Measurements from ENCODE around the gene DLX5.
"Not testable (repeated sequence)": the region's sequence is repeated elsewhere in the genome, so short reads cannot be mapped to it uniquely, and the experiment has no call there.

DLX5 gene
- total RNA-seq: 0 reads per million in 3 donors

DNA sequence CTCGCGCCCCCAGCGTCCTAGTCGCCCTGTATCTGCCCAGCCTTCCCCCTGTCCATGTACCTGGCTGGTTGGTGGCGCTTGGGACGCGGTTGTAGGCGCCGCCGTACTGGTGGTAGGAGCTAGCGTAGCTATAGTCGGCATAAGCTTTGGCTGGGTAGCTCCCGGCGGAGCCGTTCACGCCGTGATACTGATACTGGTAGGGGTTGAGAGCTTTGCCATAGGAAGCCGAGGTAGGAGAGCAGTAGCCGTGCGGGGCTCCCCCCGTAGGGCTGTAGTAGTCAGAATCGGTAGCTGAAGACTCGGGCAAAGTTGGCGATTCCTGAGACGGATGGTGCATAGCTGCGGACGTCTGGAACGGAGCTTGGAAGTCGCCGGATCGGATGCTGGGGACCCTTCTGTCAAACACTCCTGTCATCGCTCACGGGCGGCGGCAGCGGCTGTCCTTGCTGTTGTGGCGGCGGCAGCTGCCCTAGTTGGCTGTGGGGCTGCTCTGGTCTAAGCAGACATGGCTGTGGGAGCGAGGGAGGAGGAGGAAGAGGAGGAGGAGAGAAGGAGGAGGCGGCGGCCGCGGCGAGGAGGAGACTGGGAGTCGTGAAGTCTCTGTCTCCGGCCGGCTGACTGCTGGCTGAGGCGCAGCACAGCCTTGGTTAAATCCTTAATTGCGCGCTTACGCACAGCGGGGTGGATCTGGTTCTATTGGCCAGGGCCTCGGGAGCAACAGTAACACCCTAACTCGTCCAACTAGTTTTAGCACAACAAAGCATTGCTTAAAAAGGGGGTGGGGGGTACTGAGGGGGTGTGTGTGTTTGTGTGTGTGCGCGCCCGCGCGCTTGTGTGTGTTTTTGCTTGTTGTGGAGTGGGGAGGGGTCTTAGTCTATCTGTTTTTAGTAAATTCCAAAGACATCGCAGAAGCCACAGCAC lies at the start of gene DLX5:
TSS of gene DLX5 (minus strand) at position 623 of the 921 bp plus-strand sequence. CDS start at position 415, 208 bp downstream.
- Histone ChIP-seq H3K27ac (ENCODE audit: insufficient read depth, low read length, poor library complexity, severe bottlenecking) (no peak within 1 kb of the TSS), H3K36me3 (ENCODE audit: control insufficient read depth, insufficient read depth, low read length) (no peaks in the 10 kb centered on the region), H3K9me3 (ENCODE audit: control insufficient read depth, low read length) (no peaks in the 10 kb centered on the region), H3K27me3 (replicated peaks; ENCODE audit: control insufficient read depth, insufficient read depth, low read length, poor library complexity, severe bottlenecking) (peaks cover 49% of the 10 kb centered on the region), H3K4me3 (ENCODE audit: insufficient read depth, low read depth, low read length, poor library complexity, severe bottlenecking) (no peak within 1 kb of the TSS), H3K4me1 (ENCODE audit: control insufficient read depth, insufficient read depth, low read length, poor library complexity, severe bottlenecking) (peaks cover 23% of the 10 kb centered on the region)
- no peak for DNase-seq

DNA sequence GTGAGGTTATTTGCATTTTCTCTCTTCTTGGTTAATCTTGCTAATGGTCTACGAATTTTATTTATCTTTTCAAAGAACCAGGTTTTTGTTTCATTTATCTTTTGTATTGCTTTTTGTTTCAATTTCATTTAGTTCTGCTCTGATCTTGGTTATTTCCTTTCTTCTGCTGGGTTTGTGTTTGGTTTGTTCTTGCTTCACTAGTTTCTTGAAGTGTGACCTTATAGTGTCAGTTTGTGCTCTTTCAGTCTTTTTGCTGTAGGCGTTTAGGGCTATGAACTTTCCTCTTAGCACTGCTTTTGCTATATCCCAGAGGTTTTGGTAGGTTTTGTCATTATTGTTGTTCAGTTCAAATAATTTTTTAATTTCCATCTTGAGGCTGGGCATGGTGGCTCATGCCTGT lies 47.4 kb upstream of the DLX5 start:
- H3K27me3 ChIP-seq (replicated peaks; ENCODE audit: control insufficient read depth, insufficient read depth, low read length, poor library complexity, severe bottlenecking); H3K4me1 ChIP-seq (ENCODE audit: control insufficient read depth, insufficient read depth, low read length, poor library complexity, severe bottlenecking); H3K4me3 ChIP-seq (ENCODE audit: insufficient read depth, low read depth, low read length, poor library complexity, severe bottlenecking); H3K36me3 ChIP-seq (ENCODE audit: control insufficient read depth, insufficient read depth, low read length); H3K27ac ChIP-seq (ENCODE audit: insufficient read depth, low read length, poor library complexity, severe bottlenecking); H3K9me3 ChIP-seq (ENCODE audit: control insufficient read depth, low read length); DNase-seq: not testable (repeated sequence)

DNA sequence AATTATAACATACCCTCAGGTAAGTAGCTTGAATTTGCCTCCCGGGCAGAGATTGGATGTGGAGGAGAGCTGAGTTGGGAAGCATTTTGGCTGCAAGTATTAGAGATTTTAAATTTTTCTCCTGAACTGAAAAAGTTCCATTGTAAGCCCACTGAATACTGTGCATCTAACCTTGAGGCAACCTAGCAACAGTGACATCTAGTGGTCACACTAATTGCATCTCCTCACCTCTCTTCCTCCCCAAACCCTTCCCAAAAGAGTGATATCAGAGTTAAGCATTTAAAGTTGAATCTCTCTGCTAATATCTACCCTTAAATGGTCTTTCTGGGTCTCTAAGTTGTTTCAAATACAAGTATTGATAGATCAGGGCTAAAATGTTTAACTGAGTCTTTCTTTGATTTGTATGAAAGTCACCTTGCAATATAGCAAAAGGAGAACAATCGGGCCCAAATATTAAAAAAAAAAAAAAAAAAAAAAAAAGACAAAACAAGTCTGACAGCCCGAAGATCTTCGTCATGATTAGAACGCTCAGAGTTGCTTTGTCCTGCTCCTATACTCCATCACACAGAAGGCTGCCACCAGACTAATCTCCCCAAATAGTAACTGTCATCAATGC lies 40.4 kb upstream of the DLX5 start:
- H3K9me3 ChIP-seq (ENCODE audit: control insufficient read depth, low read length): no peaks in the 10 kb centered on the region
- no peak for DNase-seq

DNA sequence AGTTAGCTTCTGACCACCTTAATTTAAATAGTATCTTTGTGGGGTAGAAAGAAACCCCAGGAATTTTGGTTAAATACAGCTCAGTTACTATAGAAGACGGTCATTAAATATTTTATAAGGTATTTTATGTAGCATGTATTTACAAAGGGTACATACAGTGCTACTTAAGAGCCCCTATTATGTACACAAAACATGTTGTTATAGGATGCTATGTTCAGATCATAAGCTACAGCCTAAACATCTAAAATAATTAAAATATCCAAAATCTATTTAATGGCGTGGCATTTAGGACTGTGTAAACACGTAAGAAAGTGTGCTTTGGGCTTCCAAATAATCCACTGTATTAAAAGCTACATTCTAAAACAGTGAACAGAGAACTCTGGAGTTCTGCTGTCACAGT lies 39.4 kb upstream of the DLX5 start:
- Histone ChIP-seq H3K27me3 (replicated peaks; ENCODE audit: control insufficient read depth, insufficient read depth, low read length, poor library complexity, severe bottlenecking) (no peaks in the 10 kb centered on the region), H3K4me1 (ENCODE audit: control insufficient read depth, insufficient read depth, low read length, poor library complexity, severe bottlenecking) (no peaks in the 10 kb centered on the region), H3K27ac (ENCODE audit: insufficient read depth, low read length, poor library complexity, severe bottlenecking) (no peak overlapping the region), H3K36me3 (ENCODE audit: control insufficient read depth, insufficient read depth, low read length) (no peaks in the 10 kb centered on the region), H3K4me3 (ENCODE audit: insufficient read depth, low read depth, low read length, poor library complexity, severe bottlenecking) (no peak overlapping the region), H3K9me3 (ENCODE audit: control insufficient read depth, low read length) (no peaks in the 10 kb centered on the region)
- DNase-seq: no peak

More for the DNA sequence above, 40.4 kb upstream of the DLX5 start:
- H3K27ac ChIP-seq (ENCODE audit: insufficient read depth, low read length, poor library complexity, severe bottlenecking): no peak overlapping the region
- H3K4me3 ChIP-seq (ENCODE audit: insufficient read depth, low read depth, low read length, poor library complexity, severe bottlenecking): no peak overlapping the region
- no peaks in the 10 kb centered on the region for H3K4me1 ChIP-seq (ENCODE audit: control insufficient read depth, insufficient read depth, low read length, poor library complexity, severe bottlenecking)
- no peaks in the 10 kb centered on the region for H3K36me3 ChIP-seq (ENCODE audit: control insufficient read depth, insufficient read depth, low read length)
- H3K27me3 ChIP-seq (replicated peaks; ENCODE audit: control insufficient read depth, insufficient read depth, low read length, poor library complexity, severe bottlenecking): no peaks in the 10 kb centered on the region

DNA sequence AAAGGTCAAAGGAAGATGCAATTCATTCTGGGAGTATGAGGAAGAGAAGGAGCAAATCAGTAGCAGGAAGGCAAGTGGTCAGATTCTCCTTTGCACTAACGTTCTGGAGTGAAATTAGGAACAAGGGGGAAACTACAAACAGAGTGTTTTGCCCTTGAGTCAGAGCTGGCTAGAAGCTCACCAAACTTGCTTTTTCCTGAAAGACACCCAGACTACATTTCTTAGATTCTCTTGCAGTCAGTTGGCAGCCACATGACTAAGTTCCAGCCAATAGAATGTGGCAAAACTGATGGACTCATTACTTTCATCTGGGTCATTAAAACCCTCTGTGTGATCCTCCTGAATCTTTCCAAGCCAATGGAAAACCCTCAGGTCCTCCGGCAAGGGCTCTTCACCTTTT lies 18.6 kb upstream of the DLX5 start:
- Histone ChIP-seq H3K4me3 (ENCODE audit: insufficient read depth, low read depth, low read length, poor library complexity, severe bottlenecking) (no peak overlapping the region), H3K36me3 (ENCODE audit: control insufficient read depth, insufficient read depth, low read length) (no peaks in the 10 kb centered on the region), H3K4me1 (ENCODE audit: control insufficient read depth, insufficient read depth, low read length, poor library complexity, severe bottlenecking) (no peaks in the 10 kb centered on the region), H3K27ac (ENCODE audit: insufficient read depth, low read length, poor library complexity, severe bottlenecking) (no peak overlapping the region), H3K9me3 (ENCODE audit: control insufficient read depth, low read length) (no peaks in the 10 kb centered on the region), H3K27me3 (replicated peaks; ENCODE audit: control insufficient read depth, insufficient read depth, low read length, poor library complexity, severe bottlenecking) (no peaks in the 10 kb centered on the region)
- no peak for DNase-seq

DNA sequence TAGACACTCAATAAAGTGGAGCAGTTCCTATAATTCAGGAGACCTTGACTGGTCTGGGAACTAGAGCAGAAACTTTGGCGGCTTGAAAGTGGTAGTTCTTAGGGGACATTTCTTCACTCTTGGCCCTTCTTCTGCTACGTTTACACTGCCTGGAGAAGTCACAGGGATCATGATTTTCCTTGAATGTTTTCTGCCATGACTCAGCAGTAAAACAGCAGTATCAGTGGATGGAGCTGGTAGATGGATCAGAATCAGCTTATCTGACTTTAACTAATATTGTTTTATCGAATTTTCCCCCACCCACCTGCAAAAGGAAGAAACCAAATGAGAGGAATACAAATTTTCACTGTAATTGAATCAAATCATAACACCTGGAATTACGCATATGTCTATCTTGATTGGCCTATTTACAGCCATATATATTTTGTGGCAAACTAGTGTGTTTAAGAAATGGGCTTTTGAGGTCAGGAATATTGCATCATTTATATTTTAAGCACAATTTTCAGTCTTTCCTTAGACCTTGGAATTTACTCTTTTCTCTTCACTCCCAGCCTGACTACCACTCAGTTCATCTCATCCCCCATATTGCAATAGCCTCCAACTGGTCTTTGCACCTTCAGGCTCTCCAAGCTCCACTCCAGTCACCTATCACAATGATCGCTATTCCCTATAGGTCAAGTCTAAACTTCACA lies 14.9 kb upstream of the DLX5 start:
- Histone ChIP-seq H3K27me3 (replicated peaks; ENCODE audit: control insufficient read depth, insufficient read depth, low read length, poor library complexity, severe bottlenecking) (no peaks in the 10 kb centered on the region), H3K9me3 (ENCODE audit: control insufficient read depth, low read length) (no peaks in the 10 kb centered on the region), H3K27ac (ENCODE audit: insufficient read depth, low read length, poor library complexity, severe bottlenecking) (no peak overlapping the region), H3K4me3 (ENCODE audit: insufficient read depth, low read depth, low read length, poor library complexity, severe bottlenecking) (no peak overlapping the region), H3K4me1 (ENCODE audit: control insufficient read depth, insufficient read depth, low read length, poor library complexity, severe bottlenecking) (no peaks in the 10 kb centered on the region), H3K36me3 (ENCODE audit: control insufficient read depth, insufficient read depth, low read length) (no peaks in the 10 kb centered on the region)
- no peak for DNase-seq

DNA sequence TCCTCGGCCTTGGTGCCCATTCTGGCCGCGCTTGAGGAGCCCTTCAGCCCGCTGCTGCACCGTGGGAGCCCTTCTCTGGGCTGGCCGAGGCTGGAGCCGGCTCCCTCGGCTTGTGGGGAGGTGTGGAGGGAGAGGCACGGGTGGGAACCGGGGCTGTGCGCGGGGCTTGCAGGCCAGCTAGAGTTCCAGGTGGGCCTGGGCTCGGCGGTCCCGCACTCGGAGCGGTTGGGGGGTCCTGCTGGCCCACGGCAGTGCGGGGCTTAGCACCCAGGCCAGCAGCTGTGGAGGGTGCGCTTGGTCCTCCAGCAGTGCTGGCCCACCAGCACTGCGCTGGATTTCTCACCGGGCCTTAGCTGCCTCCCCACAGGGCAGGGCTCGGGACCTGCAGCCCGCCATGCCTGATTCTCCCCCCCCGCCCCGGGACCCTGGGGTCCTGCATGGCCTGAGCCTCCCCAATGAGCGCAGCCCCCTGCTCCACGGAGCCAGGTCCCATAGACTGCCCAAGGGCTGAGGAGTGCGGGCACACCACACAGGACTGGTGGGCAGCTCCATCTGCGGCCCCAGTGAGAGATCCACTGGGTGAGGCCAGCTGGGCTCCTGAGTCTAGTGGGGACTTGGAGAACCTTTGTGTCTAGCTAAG lies 9.7 kb upstream of the DLX5 start:
- H3K9me3 ChIP-seq (ENCODE audit: control insufficient read depth, low read length); H3K4me1 ChIP-seq (ENCODE audit: control insufficient read depth, insufficient read depth, low read length, poor library complexity, severe bottlenecking); H3K27me3 ChIP-seq (replicated peaks; ENCODE audit: control insufficient read depth, insufficient read depth, low read length, poor library complexity, severe bottlenecking); H3K36me3 ChIP-seq (ENCODE audit: control insufficient read depth, insufficient read depth, low read length); H3K4me3 ChIP-seq (ENCODE audit: insufficient read depth, low read depth, low read length, poor library complexity, severe bottlenecking); DNase-seq; H3K27ac ChIP-seq (ENCODE audit: insufficient read depth, low read length, poor library complexity, severe bottlenecking): not testable (repeated sequence)

DNA sequence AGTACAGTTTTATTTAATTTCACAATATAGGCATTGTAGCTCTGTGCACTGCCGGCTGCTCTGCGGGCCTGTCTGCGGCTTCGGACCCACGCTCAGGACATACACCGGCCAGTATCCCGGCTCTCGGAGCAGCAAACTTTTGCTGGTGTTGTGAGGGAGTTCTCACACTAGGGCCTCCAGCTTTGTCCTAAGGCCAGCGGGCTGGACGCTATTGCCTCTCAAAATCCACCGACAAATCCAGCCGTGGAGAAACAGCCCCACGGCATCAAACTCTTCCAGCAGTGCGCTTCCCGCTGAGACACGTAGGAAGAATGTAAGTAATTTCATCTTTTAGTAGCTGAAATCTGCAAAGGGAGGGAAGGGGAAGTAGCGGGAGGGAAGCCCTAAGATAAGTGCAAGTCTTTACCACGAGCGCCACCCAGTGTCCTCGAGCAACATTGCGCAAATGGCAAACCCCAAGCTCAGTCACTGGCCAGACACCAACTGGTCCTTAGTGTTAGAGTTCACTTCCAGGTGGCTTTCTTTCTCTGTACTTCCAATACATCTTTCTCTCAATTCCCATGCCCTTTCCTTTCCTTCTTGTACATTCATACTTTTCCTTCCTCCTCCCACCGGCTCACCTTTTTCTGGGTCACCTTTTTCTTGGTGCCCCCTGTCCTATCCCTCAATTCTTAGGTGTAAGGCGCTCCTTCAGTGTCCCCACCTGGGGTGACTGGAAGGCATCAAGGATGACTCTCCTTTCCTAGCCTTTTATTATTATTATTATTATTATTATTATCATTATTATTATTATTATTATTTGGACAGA lies 3.0 kb upstream of the DLX5 start:
- Histone ChIP-seq H3K4me1 (ENCODE audit: control insufficient read depth, insufficient read depth, low read length, poor library complexity, severe bottlenecking) (peaks cover 15% of the 10 kb centered on the region), H3K36me3 (ENCODE audit: control insufficient read depth, insufficient read depth, low read length) (no peaks in the 10 kb centered on the region), H3K27ac (ENCODE audit: insufficient read depth, low read length, poor library complexity, severe bottlenecking) (no peak overlapping the region), H3K9me3 (ENCODE audit: control insufficient read depth, low read length) (no peaks in the 10 kb centered on the region), H3K27me3 (replicated peaks; ENCODE audit: control insufficient read depth, insufficient read depth, low read length, poor library complexity, severe bottlenecking) (peaks cover 27% of the 10 kb centered on the region), H3K4me3 (ENCODE audit: insufficient read depth, low read depth, low read length, poor library complexity, severe bottlenecking) (peak overlapping the region; percentile 40)
- peak; percentile 25 to 43 (median 26) for DNase-seq

DNA sequence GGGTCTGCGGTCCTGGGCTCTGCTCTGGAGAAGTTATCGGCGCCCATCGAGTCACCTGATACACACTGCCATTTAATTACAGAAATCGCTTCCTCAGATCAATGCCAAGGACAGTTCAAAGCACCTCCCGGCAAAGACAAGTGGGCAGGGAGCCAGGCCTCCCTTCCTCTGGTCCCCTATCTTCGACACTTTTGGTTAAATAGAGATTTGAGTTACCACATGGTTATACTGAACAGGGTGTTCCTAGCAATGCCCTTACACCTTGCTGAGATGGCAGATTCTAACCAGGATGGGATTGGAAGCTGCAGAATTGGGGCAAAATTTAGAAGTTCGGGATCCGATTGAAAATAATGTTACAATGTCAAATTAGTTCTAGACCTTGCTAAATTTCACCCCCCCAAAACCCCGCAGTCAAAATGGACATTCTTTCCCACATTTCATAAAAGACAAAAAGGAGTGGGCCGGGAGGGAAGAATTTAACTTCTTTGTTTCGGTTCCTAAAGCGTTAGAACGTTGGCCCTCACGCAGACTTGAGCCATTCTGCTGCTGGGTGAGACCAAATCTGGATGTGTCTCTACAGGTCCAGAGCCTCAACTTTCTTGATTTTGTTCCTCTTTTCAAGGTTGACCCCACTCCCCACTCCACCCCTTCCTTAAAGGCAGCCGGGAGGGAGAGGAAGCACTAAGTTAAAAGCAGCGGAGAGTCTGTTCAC lies 2.2 kb upstream of the DLX5 start:
- Histone ChIP-seq H3K9me3 (ENCODE audit: control insufficient read depth, low read length) (no peaks in the 10 kb centered on the region), H3K36me3 (ENCODE audit: control insufficient read depth, insufficient read depth, low read length) (no peaks in the 10 kb centered on the region), H3K4me3 (ENCODE audit: insufficient read depth, low read depth, low read length, poor library complexity, severe bottlenecking) (peak overlapping the region; percentile 40), H3K27ac (ENCODE audit: insufficient read depth, low read length, poor library complexity, severe bottlenecking) (no peak overlapping the region), H3K4me1 (ENCODE audit: control insufficient read depth, insufficient read depth, low read length, poor library complexity, severe bottlenecking) (peaks cover 15% of the 10 kb centered on the region), H3K27me3 (replicated peaks; ENCODE audit: control insufficient read depth, insufficient read depth, low read length, poor library complexity, severe bottlenecking) (peaks cover 32% of the 10 kb centered on the region)
- no peak for DNase-seq

Data from effector memory CD4-positive, alpha-beta T cell (primary cell).